ENCODE results near the gene GPR173. TPM values are rescaled to one million over a fixed set of nuclear protein-coding genes. Genes with fewer than 3 reads are reported as not detected.
A peak's percentile ranks its signal among the peaks of the same experiment; 100 is the strongest.

Gene GPR173
- total and polyA plus RNA-seq, 2 experiments from 2014 or later, result 0.92 to 7.7 TPM

DNA sequence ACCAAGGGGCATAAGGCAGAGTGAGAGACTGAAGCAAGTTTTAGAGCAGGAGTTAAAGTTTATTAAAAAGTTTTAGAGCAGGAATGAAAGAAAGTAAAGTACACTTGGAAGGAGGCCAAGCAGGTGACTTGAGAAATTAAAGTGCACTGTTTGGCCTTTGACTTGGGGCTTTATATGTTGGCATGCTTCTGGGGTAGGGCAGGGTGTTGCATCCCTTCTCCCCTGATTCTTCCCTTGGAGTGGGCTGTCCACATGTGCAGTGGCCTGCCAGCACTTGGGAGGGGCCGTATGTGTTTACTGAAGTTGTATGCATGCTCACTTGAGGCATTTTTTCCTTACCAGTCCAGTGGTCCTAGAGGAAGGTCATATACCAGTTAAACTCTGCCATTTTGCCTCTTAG lies 35.3 kb upstream of the GPR173 start:
- Histone ChIP-seq H4K20me1 (replicated peaks; ENCODE audit: insufficient read depth) (no peaks in the 10 kb centered on the region), H3K9me2 (ENCODE audit: insufficient read depth) (no peaks in the 10 kb centered on the region), H3K4me3 (no peak overlapping the region), H3K4me2 (no peak overlapping the region), H3K4me1 (ENCODE audit: insufficient read depth) (0 out of 2 replicates have a peak, but pooled peaks cover 4% of the 10 kb centered on the region), H3K36me3 (ENCODE audit: insufficient read depth) (no peaks in the 10 kb centered on the region), H3K79me2 (replicated peaks; ENCODE audit: insufficient read depth) (no peaks in the 10 kb centered on the region), H2AFZ (no peak overlapping the region), H3K27ac (ENCODE audit: low read depth) (no peak overlapping the region), H3F3A (replicated peaks; ENCODE audit: low read depth) (no peaks in the 10 kb centered on the region), H3K27me3 (ENCODE audit: insufficient read depth) (no peaks in the 10 kb centered on the region)
- TF ChIP-seq ZNF462 (CRISPR knock-in tag; IDR thresholded peaks at IDR 0.05), result no peak
- TF ChIP-seq ZNF114 (CRISPR knock-in tag; IDR thresholded peaks at IDR 0.05), result no peak
- H3K36me3 Mint-ChIP-seq (ENCODE audit: low read depth), result no peaks in the 10 kb centered on the region
- peaks cover 9% of the 10 kb centered on the region for H3K4me1 Mint-ChIP-seq
- no peak for DNase-seq (ENCODE audit: low spot score)
- peaks cover 2% of the 10 kb centered on the region; the same call in 1 of the 3 replicates for H3K9me3 Mint-ChIP-seq
- ATAC-seq, result no peak
- peaks cover 2% of the 10 kb centered on the region for H3K27me3 Mint-ChIP-seq (ENCODE audit: insufficient read depth, low read depth, poor library complexity)
- H3K4me3 Mint-ChIP-seq, result no peak overlapping the region
- H3K27ac Mint-ChIP-seq, result no peak overlapping the region

- Histone ChIP-seq H3K9me2 (ENCODE audit: insufficient read depth) (no peaks in the 10 kb centered on the region), H3K36me3 (ENCODE audit: insufficient read depth) (no peaks in the 10 kb centered on the region), H3K27me3 (ENCODE audit: insufficient read depth) (no peaks in the 10 kb centered on the region), H3K4me1 (ENCODE audit: insufficient read depth) (0 out of 2 replicates have a peak, but pooled peaks cover 4% of the 10 kb centered on the region), H2AFZ (no peak overlapping the region), H3K4me3 (no peak overlapping the region), H4K20me1 (replicated peaks; ENCODE audit: insufficient read depth) (no peaks in the 10 kb centered on the region), H3K79me2 (replicated peaks; ENCODE audit: insufficient read depth) (no peaks in the 10 kb centered on the region), H3K27ac (ENCODE audit: low read depth) (no peak overlapping the region), H3K4me2 (no peak overlapping the region), H3F3A (replicated peaks; ENCODE audit: low read depth) (no peaks in the 10 kb centered on the region)
- TF ChIP-seq, protein P1, sequence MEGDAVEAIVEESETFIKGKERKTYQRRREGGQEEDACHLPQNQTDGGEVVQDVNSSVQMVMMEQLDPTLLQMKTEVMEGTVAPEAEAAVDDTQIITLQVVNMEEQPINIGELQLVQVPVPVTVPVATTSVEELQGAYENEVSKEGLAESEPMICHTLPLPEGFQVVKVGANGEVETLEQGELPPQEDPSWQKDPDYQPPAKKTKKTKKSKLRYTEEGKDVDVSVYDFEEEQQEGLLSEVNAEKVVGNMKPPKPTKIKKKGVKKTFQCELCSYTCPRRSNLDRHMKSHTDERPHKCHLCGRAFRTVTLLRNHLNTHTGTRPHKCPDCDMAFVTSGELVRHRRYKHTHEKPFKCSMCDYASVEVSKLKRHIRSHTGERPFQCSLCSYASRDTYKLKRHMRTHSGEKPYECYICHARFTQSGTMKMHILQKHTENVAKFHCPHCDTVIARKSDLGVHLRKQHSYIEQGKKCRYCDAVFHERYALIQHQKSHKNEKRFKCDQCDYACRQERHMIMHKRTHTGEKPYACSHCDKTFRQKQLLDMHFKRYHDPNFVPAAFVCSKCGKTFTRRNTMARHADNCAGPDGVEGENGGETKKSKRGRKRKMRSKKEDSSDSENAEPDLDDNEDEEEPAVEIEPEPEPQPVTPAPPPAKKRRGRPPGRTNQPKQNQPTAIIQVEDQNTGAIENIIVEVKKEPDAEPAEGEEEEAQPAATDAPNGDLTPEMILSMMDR (conservative IDR thresholded peaks at IDR 0.05; ENCODE audit: low read depth in 2 of 2), result peak; percentile 46 to 62
- TF ChIP-seq STAT1 (IDR thresholded peaks at IDR 0.05; ENCODE audit: unreplicated experiment), result no peak
- no peak for TF ChIP-seq ZNF114 (CRISPR knock-in tag; IDR thresholded peaks at IDR 0.05)
- TF ChIP-seq, protein P2, sequence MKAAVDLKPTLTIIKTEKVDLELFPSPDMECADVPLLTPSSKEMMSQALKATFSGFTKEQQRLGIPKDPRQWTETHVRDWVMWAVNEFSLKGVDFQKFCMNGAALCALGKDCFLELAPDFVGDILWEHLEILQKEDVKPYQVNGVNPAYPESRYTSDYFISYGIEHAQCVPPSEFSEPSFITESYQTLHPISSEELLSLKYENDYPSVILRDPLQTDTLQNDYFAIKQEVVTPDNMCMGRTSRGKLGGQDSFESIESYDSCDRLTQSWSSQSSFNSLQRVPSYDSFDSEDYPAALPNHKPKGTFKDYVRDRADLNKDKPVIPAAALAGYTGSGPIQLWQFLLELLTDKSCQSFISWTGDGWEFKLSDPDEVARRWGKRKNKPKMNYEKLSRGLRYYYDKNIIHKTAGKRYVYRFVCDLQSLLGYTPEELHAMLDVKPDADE (IDR thresholded peaks at IDR 0.05), result no peak
- TF ChIP-seq CREB1 (CRISPR knock-in tag; IDR thresholded peaks at IDR 0.05; ENCODE audit: low read depth), result 0 out of 2 replicates have a peak, but pooled peaks have one; percentile 29
- TF ChIP-seq EZH2phosphoT487 (IDR thresholded peaks at IDR 0.05; ENCODE audit: unreplicated experiment), result no peak
- H3K9me3 Mint-ChIP-seq, result no peaks in the 10 kb centered on the region; the same call in 2 of the 3 replicates
- H3K27ac Mint-ChIP-seq, result no peak overlapping the region
- H3K36me3 Mint-ChIP-seq (ENCODE audit: low read depth), result peaks cover 2% of the 10 kb centered on the region; the same call in 1 of the 3 replicates
- ATAC-seq (peak; percentile 74), DNase-seq (ENCODE audit: low spot score) (peak; percentile 66)
- H3K4me1 Mint-ChIP-seq, result peaks cover 9% of the 10 kb centered on the region
- H3K4me3 Mint-ChIP-seq, result no peak overlapping the region
- H3K27me3 Mint-ChIP-seq (ENCODE audit: insufficient read depth, low read depth, poor library complexity), result peaks cover 2% of the 10 kb centered on the region
Observed at GRCh38 chrX:53018627-53019026, 30.0 kb upstream of the GPR173 start.
